Measurements from ENCODE around the gene DUSP2.

DUSP2 gene

DNA sequence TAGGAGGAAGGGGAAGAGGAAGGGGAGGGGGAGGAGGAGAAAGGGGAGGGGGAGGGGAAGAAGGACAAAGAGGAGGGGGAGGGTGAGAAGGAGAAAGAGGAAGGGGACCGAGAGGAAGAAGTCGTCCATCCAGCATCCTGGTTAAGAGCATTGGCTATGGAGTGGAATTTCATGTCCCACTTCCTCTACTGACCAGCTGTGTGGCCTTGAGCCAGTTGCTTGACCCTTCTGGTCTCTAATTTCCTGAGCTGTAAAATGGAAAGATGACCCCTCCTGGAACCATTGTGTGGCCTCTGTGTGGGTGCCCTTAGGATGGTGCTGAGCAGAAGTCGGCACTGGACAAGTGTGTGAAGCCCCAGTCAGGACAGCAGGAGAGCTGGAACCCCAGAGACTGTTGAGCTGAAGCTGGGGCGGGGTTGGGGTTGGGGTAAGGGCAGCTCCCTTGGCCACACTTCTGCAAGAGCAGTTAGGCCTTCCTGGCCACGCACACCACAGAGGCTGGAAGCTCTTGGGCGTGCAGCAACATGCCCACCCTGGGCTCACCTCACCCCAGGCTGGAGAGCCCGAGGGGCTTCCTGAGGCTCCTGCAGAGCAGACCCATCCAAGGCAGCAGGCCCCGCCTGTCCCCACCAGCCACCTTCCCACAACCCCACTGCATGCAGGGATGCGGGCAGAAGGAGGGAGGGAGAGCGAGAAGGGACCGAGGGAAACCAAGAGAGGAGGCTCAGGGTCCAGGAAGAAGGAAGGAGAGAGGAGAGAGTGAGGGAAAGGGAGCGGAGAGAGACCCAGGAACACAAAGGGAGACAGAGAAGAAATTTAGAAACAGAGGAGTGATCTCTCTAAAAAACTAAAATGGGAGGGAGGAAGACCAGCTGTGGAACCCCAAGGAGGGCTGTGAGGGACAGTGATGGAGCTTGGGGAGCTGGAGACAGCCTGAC lies 45.1 kb downstream of the DUSP2 start:
- no peak for DNase-seq (ENCODE audit: low spot score)

DNA sequence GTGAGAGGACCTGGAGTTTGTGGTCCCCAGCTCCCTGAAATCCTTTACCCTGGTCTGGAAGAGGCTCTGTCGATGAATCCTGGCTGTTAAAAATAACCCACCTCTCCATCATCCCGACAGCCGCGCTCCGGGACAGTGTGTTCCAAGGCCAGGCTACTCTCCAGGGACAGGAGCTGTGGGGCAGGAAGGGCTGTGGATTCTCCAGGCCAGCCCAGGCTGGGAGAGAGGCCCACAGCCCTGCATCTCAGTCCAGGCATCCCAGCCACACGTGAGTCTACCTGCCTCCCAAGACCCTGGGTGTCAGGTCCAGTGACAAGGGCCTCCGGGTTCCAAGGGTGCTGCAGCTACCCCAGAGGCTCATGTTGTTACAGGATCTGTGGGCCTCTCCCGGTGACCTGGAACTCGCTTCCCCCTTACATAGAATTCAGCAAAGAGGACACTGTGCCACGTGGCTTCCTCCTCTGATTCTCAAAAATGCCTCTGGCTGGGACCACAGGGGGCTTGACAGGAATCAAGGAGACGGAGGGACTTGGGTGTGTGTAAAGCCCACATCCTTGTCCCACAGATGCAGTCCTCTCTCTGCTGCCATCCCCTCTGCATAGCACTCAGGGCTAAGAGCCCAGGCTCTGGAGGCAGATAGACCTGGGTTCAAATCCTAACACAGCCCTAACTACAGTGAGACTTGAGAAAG lies 46.2 kb downstream of the DUSP2 start:
- DNase-seq (ENCODE audit: low spot score): no peak

DNA sequence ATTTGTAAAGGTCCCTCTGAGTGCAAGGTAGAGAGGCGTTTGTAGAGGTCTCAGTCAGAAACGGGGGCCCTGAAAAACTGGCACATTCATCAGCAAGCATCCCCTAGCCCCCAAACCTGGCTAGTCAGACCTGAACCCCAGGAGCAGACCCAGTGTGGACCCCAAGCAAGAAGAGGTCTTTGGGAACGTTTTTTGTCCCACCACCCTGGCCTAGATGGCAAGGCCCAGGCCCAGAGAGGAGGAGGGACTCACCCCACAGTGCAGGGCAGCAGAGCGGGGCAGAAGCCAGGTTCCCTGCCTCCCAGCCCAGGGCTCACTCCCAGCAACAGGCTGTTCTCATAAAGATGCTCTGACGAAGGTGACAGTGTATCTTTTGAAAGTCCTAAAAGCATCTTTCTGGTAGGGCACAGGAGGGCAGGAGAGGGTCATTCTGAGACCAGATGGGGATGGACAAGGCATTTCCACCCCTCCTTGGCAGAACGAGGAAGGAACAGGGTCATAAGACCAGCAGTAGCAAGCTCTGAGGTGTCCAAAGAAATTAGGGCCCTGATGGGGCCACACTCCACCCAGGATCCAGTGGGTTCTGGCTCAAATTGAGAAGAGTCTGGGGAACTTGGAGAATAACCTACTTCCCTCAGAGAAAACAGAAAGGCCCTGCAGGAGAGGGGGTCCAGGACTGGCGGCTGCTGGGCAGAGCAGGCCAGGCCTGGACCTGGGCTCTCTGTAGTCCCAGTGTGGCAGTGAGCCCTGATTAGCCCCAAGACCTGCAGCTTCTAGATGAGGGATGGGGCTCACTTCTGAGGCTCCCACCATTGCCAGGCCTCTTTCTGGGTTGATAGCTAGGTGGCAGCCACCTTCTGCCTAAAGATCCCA lies 47.1 kb downstream of the DUSP2 start:
- DNase-seq (ENCODE audit: low spot score): no peak

GRCh38 chr2:96097441-96097840 lies 47.8 kb downstream of the DUSP2 start:
- no peak for DNase-seq (ENCODE audit: low spot score)

DNA sequence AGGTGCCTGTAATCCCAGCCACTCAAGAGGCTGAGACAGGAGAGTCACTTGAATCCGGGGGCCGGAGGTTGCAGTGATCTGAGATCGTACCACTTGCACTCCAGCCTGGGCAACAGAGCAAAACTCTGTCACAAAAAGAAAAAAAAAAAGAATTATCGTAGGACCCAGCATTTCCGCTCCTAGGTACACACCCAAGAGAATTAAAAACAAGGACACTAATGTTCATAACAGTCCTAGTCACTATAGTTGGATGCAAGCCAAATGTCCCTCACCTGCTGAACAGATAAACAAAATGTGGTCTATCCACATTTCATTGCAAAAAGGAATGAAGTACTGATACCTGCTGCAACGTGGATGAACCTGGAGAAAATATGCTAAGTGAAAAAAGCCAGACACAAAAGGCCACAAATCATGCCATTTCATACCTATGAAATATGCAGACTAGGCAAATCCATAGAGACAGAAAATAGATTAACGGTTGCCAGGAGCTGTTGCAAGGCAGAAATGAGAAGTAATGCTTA lies 50.1 kb downstream of the DUSP2 start:
- no peak for DNase-seq (ENCODE audit: low spot score)

DNA sequence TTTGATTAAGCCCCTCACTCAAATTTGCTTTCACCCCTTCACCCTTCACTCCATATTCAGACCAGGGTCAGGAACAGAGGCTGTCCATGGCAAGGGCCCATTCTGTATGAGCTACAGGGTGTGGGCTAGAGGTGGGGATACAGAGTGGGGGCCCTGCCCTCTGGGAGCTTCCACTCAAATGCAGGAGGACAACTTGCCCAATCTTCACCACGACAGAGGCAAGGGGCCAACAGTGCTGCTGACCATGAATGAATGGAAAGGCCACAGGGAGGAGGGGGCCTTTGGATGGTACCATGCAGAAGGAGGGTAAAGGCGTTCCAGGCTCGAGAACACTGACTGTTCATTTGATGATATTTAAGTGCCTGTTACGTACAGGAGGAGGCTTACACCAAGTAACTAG lies 51.7 kb downstream of the DUSP2 start:
- DNase-seq (ENCODE audit: low spot score): no peak

Measured in COLO829 (cell line).